Measurements from ENCODE around the gene CTU2. TPM values are rescaled to one million over a fixed set of nuclear protein-coding genes. Genes with fewer than 3 reads are reported as not detected.
A peak's percentile ranks its signal among the peaks of the same experiment; 100 is the strongest.
"Not testable (repeated sequence)": the region's sequence is repeated elsewhere in the genome, so short reads cannot be mapped to it uniquely, and the experiment has no call there.

CTU2 gene
- total and polyA plus RNA-seq, 7 experiments from 2014 or later, result 13.0 to 43.3 (median 26.1) TPM

- intact Hi-C loops (cut with micrococcal nuclease), result loop anchor here (1.0 to 2.0 kb wide), 11 partner anchors 12 to 584 kb away; partner anchors contain the start of genes CTU2 (in 2 of the 2), CYBA (in 2 of the 2), RNF166 (in 2 of the 2) and SNAI3 (in 2 of the 2)
- no peaks in the 10 kb centered on the region for H3K27me3 Mint-ChIP-seq
- peak within 1 kb of the TSS; percentile 95 for H3K27ac ChIP-seq (ENCODE audit: low read depth, low read length)
Observed at GRCh38 chr16:88662843-88663606, 43.3 kb upstream of the CTU2 start, which contains the start of gene MVD. Gene MVD, minus strand, starts transcription at chr16:88663091. Its CDS starts 11 bp downstream, at chr16:88663080.

DNA sequence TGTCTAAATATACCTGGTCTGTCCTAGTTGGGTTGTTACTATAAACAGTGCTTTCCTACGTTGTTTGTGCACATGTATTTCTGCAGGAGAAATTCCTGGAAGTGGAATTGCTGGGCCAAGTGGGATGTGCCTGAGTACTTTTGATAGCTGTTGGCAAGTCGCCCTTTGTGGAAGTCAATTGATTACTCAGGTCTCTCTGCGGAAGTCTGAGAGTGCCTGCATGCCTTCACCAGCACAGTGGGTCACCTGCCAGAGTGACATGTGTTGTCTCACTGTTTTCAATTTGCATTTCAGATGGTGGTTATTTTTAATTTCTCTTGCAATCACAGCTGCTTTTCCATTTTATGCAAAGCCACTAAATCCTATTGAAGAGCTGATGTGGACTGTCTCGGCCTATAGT is 41.2 kb upstream of the CTU2 start:
- H3K9me3 Mint-ChIP-seq, result no peaks in the 10 kb centered on the region
- no peaks in the 10 kb centered on the region for H3K27me3 Mint-ChIP-seq
- POLR2A ChIA-PET, result interaction anchor here (0.6 to 4.0 kb wide), 3 partner anchors 11 to 42 kb away, joined by 3 to 33 read pairs (median 3); no protein-coding TSS in a partner anchor
- intact Hi-C loops (cut with micrococcal nuclease), result no loop called here
- Histone ChIP-seq H3K27me3 (ENCODE audit: control insufficient read depth in 2 of 2, insufficient read depth in 2 of 2, low read length in 2 of 2) (no peaks in the 10 kb centered on the region), H3K9me3 (ENCODE audit: control insufficient read depth in 2 of 3, low read length in 3 of 3) (no peaks in the 10 kb centered on the region), H3K36me3 (ENCODE audit: control insufficient read depth in 2 of 3, insufficient read depth in 3 of 3, low read length in 3 of 3) (peaks cover 0 to 6% (median 0%) of the 10 kb centered on the region in 3 experiments), H3K4me1 (ENCODE audit: control insufficient read depth in 2 of 2, insufficient read depth in 2 of 2, low read length in 2 of 2) (peaks cover 8% of the 10 kb centered on the region in 2 donors), H3K27ac (ENCODE audit: low read depth, low read length) (no peak overlapping the region), H3K4me3 (ENCODE audit: low read length) (no peak overlapping the region)
- peaks cover 0 to 9% (median 0%) of the 10 kb centered on the region in 5 donors for H3K36me3 Mint-ChIP-seq
- no peak for ATAC-seq
- peaks cover 12 to 28% (median 17%) of the 10 kb centered on the region in 7 donors for H3K4me1 Mint-ChIP-seq
- CTCF ChIA-PET, result interaction anchor here (0.7 to 1.3 kb wide), 2 partner anchors 16 to 18 kb away, joined by 3 to 4 read pairs; no protein-coding TSS in a partner anchor
- DNase-seq, result no peak
- H3K4me3 Mint-ChIP-seq, result peak overlapping the region; percentile 1 to 95 (median 58)
- peak overlapping the region in 7 of 9 donors; percentile 0 to 39 (median 21) for H3K27ac Mint-ChIP-seq

More at GRCh38 chr16:88662843-88663606, 43.3 kb upstream of the CTU2 start, which contains the start of gene MVD:
- H3K9me3 ChIP-seq (ENCODE audit: control insufficient read depth in 2 of 3, low read length in 3 of 3), result no peaks in the 10 kb centered on the region
- Mint-ChIP-seq H3K27ac (peak within 1 kb of the TSS; percentile 56 to 95 (median 93)), H3K9me3 (no peaks in the 10 kb centered on the region), H3K36me3 (peaks cover 0 to 5% (median 0%) of the 10 kb centered on the region in 5 donors), H3K4me3 (peak within 1 kb of the TSS; percentile 91 to 96 (median 94)), H3K4me1 (peaks cover 12 to 26% (median 19%) of the 10 kb centered on the region in 7 donors)
- peaks cover 0 to 10% (median 0%) of the 10 kb centered on the region in 3 experiments for H3K36me3 ChIP-seq (ENCODE audit: control insufficient read depth in 2 of 3, insufficient read depth in 3 of 3, low read length in 3 of 3)
- H3K4me3 ChIP-seq (ENCODE audit: low read length), result peak within 1 kb of the TSS; percentile 89
- DNase-seq (peak; percentile 88 to 96 (median 94)), ATAC-seq (peak; percentile 99)
- ChIA-PET CTCF (interaction anchor here (0.7 kb wide), 1 partner anchor 584 kb away, joined by 3 read pairs; no protein-coding TSS in a partner anchor), POLR2A (interaction anchor here (0.6 to 4.0 kb wide), 16 partner anchors 11 to 92 kb away, joined by 3 to 33 read pairs (median 3); partner anchors contain the start of gene ZC3H18)
- no peaks in the 10 kb centered on the region for H3K27me3 ChIP-seq (ENCODE audit: control insufficient read depth in 2 of 2, insufficient read depth in 2 of 2, low read length in 2 of 2)
- peaks cover 8% of the 10 kb centered on the region in 2 donors for H3K4me1 ChIP-seq (ENCODE audit: control insufficient read depth in 2 of 2, insufficient read depth in 2 of 2, low read length in 2 of 2)

DNA sequence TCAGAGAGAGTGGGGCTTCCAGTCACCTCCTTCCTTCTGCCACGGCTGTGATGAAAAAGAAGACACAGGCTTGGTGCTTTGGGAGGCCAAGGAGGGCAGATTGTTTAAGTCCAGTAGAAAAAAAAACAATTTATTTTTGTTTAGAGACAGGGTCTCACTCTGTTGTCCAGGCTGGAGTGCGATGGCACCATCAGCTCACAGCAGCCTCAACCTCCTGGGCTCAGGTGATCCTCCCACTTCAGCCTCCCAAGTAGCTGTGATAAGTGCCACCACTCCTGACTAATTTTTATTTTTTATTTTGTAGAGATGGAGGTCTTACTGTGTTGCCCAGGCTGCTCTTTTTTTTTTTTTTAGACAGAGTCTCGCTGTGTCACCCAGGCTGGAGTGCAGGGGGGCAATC is 40.7 kb upstream of the CTU2 start:
- Histone ChIP-seq H3K27ac (ENCODE audit: low read depth, low read length) (no peak overlapping the region), H3K27me3 (ENCODE audit: control insufficient read depth in 2 of 2, insufficient read depth in 2 of 2, low read length in 2 of 2) (no peaks in the 10 kb centered on the region), H3K4me3 (ENCODE audit: low read length) (no peak overlapping the region), H3K4me1 (ENCODE audit: control insufficient read depth in 2 of 2, insufficient read depth in 2 of 2, low read length in 2 of 2) (peaks cover 8% of the 10 kb centered on the region in 2 donors), H3K36me3 (ENCODE audit: control insufficient read depth in 2 of 3, insufficient read depth in 3 of 3, low read length in 3 of 3) (peaks cover 0 to 6% (median 0%) of the 10 kb centered on the region in 3 experiments), H3K9me3 (ENCODE audit: control insufficient read depth in 2 of 3, low read length in 3 of 3) (no peaks in the 10 kb centered on the region)
- Mint-ChIP-seq H3K36me3 (peaks cover 0 to 9% (median 0%) of the 10 kb centered on the region in 5 donors), H3K4me3 (peak overlapping the region in 1 of 10 donors; percentile 16), H3K9me3 (no peaks in the 10 kb centered on the region), H3K27me3 (no peaks in the 10 kb centered on the region), H3K4me1 (peaks cover 12 to 27% (median 17%) of the 10 kb centered on the region in 7 donors), H3K27ac (no peak overlapping the region)
- ChIA-PET CTCF (interaction anchor here (0.7 kb wide), 1 partner anchor 15 kb away, joined by 4 read pairs; no protein-coding TSS in a partner anchor), POLR2A (interaction anchor here (0.6 to 4.0 kb wide), 3 partner anchors 38 to 124 kb away, joined by 3 to 33 read pairs (median 3); no protein-coding TSS in a partner anchor)
- intact Hi-C loops (cut with micrococcal nuclease), result no loop called here
- DNase-seq (no peak), ATAC-seq (no peak)

DNA sequence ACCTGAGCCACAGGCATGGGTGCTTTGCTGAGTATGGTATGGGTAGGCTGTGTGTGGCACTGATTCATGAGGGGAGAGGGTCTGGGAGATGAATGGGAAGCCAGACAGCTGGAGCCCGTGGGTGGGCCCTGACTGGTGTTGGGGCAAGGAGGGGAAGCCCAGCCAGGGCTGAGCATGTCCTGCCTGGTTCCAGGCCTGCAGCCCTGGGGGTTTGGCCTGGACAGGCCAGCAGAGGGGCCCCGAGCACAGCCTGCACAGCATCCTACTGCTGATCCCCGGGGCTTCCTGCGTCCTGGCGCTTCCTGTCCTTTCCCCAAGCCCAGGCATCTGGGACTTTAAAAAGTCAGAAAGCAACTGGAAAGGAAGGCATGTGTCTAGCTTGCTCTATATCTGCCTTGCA is 38.8 kb upstream of the CTU2 start:
- Mint-ChIP-seq H3K27ac (peak overlapping the region in 1 of 9 donors; percentile 5), H3K9me3 (no peaks in the 10 kb centered on the region), H3K4me3 (no peak overlapping the region), H3K27me3 (no peaks in the 10 kb centered on the region), H3K36me3 (peaks cover 0 to 9% (median 0%) of the 10 kb centered on the region in 5 donors), H3K4me1 (peaks cover 0 to 15% (median 8%) of the 10 kb centered on the region in 7 donors)
- DNase-seq (no peak), ATAC-seq (no peak)
- CTCF ChIA-PET, result no interaction called here
- Histone ChIP-seq H3K9me3 (ENCODE audit: control insufficient read depth in 2 of 3, low read length in 3 of 3) (no peaks in the 10 kb centered on the region), H3K4me1 (ENCODE audit: control insufficient read depth in 2 of 2, insufficient read depth in 2 of 2, low read length in 2 of 2) (peaks cover under 1 to 4% of the 10 kb centered on the region in 2 donors), H3K4me3 (ENCODE audit: low read length) (no peak overlapping the region), H3K36me3 (ENCODE audit: control insufficient read depth in 2 of 3, insufficient read depth in 3 of 3, low read length in 3 of 3) (peaks cover 0 to 6% (median 0%) of the 10 kb centered on the region in 3 experiments), H3K27me3 (ENCODE audit: control insufficient read depth in 2 of 2, insufficient read depth in 2 of 2, low read length in 2 of 2) (no peaks in the 10 kb centered on the region), H3K27ac (ENCODE audit: low read depth, low read length) (no peak overlapping the region)
- intact Hi-C loops (cut with micrococcal nuclease), result no loop called here
- POLR2A ChIA-PET, result interaction anchor here (1.2 kb wide), 1 partner anchor 18 kb away, joined by 4 read pairs; no protein-coding TSS in a partner anchor

DNA sequence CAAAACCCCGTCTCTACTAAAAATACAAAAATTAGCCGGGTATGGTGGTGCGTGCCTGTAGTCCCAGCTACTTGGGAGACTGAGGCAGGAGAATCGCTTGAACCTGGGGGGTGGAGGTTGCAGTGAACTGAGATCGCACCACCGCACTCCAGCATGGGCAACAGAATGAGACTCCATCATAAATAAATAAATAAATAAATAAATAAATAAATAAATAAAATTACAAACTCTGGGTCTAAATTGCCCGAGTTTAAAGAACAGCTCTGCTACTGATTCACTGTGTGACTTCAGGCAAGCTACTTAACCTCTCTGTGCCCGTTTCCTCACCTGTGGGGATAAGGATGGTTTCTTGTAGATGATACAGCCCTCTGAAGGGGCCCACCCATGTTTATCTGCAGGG is 36.8 kb upstream of the CTU2 start:
- Mint-ChIP-seq H3K4me1 (peaks cover 0 to 12% (median 5%) of the 10 kb centered on the region in 7 donors), H3K36me3 (peaks cover 0 to 12% (median 0%) of the 10 kb centered on the region in 5 donors)
- H3K9me3 ChIP-seq (ENCODE audit: control insufficient read depth in 2 of 3, low read length in 3 of 3); H3K27ac ChIP-seq (ENCODE audit: low read depth, low read length); H3K27me3 ChIP-seq (ENCODE audit: control insufficient read depth in 2 of 2, insufficient read depth in 2 of 2, low read length in 2 of 2); H3K4me3 Mint-ChIP-seq; H3K27ac Mint-ChIP-seq; ATAC-seq; H3K4me1 ChIP-seq (ENCODE audit: control insufficient read depth in 2 of 2, insufficient read depth in 2 of 2, low read length in 2 of 2); H3K9me3 Mint-ChIP-seq; H3K4me3 ChIP-seq (ENCODE audit: low read length); H3K36me3 ChIP-seq (ENCODE audit: control insufficient read depth in 2 of 3, insufficient read depth in 3 of 3, low read length in 3 of 3); DNase-seq; H3K27me3 Mint-ChIP-seq; intact Hi-C loops (cut with micrococcal nuclease): not testable (repeated sequence)
- CTCF ChIA-PET, result interaction anchor here (0.7 kb wide), 1 partner anchor 51 kb away, joined by 3 read pairs; no protein-coding TSS in a partner anchor
- POLR2A ChIA-PET, result interaction anchor here (0.7 to 1.4 kb wide), 3 partner anchors 12 to 32 kb away, joined by 3 to 4 read pairs (median 3); no protein-coding TSS in a partner anchor

GRCh38 chr16:88669980-88670379 is 36.3 kb upstream of the CTU2 start:
- H3K27ac Mint-ChIP-seq, result no peak overlapping the region
- no peaks in the 10 kb centered on the region for H3K4me1 ChIP-seq (ENCODE audit: control insufficient read depth in 2 of 2, insufficient read depth in 2 of 2, low read length in 2 of 2)
- no peaks in the 10 kb centered on the region for H3K27me3 ChIP-seq (ENCODE audit: control insufficient read depth in 2 of 2, insufficient read depth in 2 of 2, low read length in 2 of 2)
- H3K9me3 ChIP-seq (ENCODE audit: control insufficient read depth in 2 of 3, low read length in 3 of 3), result no peaks in the 10 kb centered on the region
- no peak for ATAC-seq
- no peaks in the 10 kb centered on the region for H3K27me3 Mint-ChIP-seq
- POLR2A ChIA-PET, result interaction anchor here (0.7 to 1.4 kb wide), 3 partner anchors 11 to 31 kb away, joined by 3 to 4 read pairs (median 3); no protein-coding TSS in a partner anchor
- no peak overlapping the region for H3K4me3 ChIP-seq (ENCODE audit: low read length)
- peaks cover 0 to 7% (median 2%) of the 10 kb centered on the region in 7 donors for H3K4me1 Mint-ChIP-seq
- H3K36me3 ChIP-seq (ENCODE audit: control insufficient read depth in 2 of 3, insufficient read depth in 3 of 3, low read length in 3 of 3), result peaks cover 0 to 2% (median 0%) of the 10 kb centered on the region in 3 experiments
- intact Hi-C loops (cut with micrococcal nuclease), result no loop called here
- H3K4me3 Mint-ChIP-seq, result no peak overlapping the region
- CTCF ChIA-PET, result interaction anchor here (0.7 kb wide), 2 partner anchors 22 to 51 kb away, joined by 3 read pairs; no protein-coding TSS in a partner anchor
- DNase-seq, result no peak
- H3K9me3 Mint-ChIP-seq, result no peaks in the 10 kb centered on the region
- H3K36me3 Mint-ChIP-seq, result peaks cover 0 to 12% (median 0%) of the 10 kb centered on the region in 5 donors
- H3K27ac ChIP-seq (ENCODE audit: low read depth, low read length), result no peak overlapping the region

Data from naive thymus-derived CD4-positive, alpha-beta T cell (primary cell).